GM10266 (cell line): Measurements from ENCODE around the gene TRPM6.

Experiments
- DNase-seq: peaks from one replicate; pipeline ENCODE4 v3.0.0; 2012; ENCODE audit errors: extremely low spot score
- CTCF ChIP-seq: IDR thresholded peaks from 2 replicates; pipeline ENCODE4 v1.5.1; 2012; ENCODE audit warnings: mild to moderate bottlenecking, low read depth; ENCODE audit not compliant: control insufficient read depth, insufficient read depth; ENCODE audit errors: missing control alignments

Gene TRPM6

GRCh38 chr9:74795081-74795480 lies 92.6 kb downstream of the TRPM6 start:
- no peak for TF ChIP-seq CTCF
- no peak for DNase-seq

GRCh38 chr9:74784506-74784905 lies 103.2 kb downstream of the TRPM6 start:
- no peak for TF ChIP-seq CTCF
- DNase-seq, result no peak

- no peak for DNase-seq
- TF ChIP-seq CTCF, result no peak
Observed at GRCh38 chr9:74783408-74783807, 104.3 kb downstream of the TRPM6 start.

- TF ChIP-seq CTCF, result peak; percentile 77
- peak; percentile 43 for DNase-seq
Observed at GRCh38 chr9:74777136-74777879, 110.4 kb downstream of the TRPM6 start.

DNA sequence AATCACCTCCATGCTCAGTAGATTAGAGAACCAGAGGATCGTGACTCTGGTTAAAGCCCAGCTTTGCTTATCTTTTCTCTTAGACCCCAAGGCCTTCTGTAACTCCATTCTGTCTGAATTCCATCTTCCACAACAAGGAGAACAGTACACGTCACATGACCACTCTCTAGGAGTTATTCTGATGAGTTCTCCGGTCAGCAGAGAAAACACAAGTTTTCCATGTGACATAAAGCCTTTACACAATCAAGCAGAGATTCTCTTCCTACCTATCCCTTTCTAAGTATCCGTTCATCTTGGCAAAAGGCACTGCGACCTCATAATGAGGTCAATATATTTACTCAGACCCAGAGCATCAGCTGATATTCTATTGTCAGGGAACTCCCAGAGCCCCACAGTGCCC lies 112.3 kb downstream of the TRPM6 start:
- DNase-seq, result no peak
- TF ChIP-seq CTCF, result no peak

- peak; percentile 61 for DNase-seq
- TF ChIP-seq CTCF, result peak; percentile 91
Observed at GRCh38 chr9:74773886-74774479, 113.7 kb downstream of the TRPM6 start.

- DNase-seq, result peak; percentile 12
- TF ChIP-seq CTCF, result no peak
Observed at GRCh38 chr9:74772121-74772520, 115.6 kb downstream of the TRPM6 start.
